HG03196 (cell line): ENCODE data around the gene NTHL1.

Experiments
- ATAC-seq: cut with Tn5 transposase; IDR thresholded peaks from one replicate; pipeline ENCODE4 v1.9.1; 2021; ENCODE audit not compliant: unreplicated experiment

The NTHL1 gene

DNA sequence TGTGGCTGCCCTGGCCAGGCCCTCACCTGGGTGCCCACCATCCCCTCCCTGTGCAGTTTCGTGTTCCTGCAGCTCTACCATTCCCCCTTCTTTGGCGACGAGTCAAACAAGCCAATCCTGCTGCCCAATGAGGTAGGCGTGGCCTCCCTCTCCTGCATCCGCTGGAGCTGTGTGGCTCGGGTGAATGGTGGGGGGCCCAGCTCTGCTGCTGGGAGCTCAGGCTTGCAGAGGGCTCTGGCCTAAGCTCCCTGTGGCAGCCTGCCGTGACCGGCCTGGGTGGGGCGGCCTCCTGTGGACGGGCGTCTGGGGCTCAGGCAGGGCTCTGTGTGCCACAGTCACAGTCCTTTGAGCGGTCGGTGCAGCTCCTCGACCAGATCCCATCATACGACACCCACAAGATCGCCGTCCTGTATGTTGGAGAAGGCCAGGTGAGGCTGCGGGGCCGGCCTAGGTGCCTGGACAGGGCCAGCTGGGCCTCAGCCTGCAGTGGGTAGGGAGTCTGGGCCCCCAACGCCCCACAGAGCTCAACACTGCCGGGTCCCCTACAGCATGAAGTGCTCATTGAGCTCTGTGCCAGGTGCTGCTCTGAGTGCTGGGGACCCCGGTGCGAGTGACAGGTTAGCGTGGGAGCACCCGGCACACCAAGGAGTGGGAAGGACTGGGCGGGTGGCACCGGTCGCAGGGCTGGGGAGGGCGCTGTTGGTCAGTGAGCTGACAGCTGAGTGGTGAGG, 37.4 kb upstream of the NTHL1 start:
- ATAC-seq, result no peak

- ATAC-seq, result no peak
Measured at GRCh38 chr16:2083876-2084780, 36.5 kb upstream of the NTHL1 start.

- no peak for ATAC-seq
Measured at GRCh38 chr16:2083409-2083808, 35.8 kb upstream of the NTHL1 start.

DNA sequence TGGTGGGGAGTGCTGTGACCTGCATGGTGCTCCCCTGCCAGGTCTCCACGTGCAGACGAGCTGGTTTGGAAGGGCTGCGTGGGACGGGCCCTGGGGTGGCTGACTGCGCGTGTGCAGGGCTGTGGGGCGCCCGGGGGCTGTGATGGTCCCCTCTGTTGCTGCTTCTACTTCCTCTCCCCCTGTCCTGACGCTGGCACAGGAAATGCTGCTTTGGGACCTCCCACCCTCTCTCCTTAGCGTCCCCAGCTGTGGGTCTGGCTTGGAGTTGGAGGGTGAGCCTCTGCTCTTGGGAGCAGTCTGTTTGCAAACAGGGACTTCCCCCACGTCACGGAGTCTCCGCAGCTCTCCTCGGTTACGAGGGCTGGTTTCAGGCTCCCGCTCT, 35.3 kb upstream of the NTHL1 start:
- no peak for ATAC-seq

DNA sequence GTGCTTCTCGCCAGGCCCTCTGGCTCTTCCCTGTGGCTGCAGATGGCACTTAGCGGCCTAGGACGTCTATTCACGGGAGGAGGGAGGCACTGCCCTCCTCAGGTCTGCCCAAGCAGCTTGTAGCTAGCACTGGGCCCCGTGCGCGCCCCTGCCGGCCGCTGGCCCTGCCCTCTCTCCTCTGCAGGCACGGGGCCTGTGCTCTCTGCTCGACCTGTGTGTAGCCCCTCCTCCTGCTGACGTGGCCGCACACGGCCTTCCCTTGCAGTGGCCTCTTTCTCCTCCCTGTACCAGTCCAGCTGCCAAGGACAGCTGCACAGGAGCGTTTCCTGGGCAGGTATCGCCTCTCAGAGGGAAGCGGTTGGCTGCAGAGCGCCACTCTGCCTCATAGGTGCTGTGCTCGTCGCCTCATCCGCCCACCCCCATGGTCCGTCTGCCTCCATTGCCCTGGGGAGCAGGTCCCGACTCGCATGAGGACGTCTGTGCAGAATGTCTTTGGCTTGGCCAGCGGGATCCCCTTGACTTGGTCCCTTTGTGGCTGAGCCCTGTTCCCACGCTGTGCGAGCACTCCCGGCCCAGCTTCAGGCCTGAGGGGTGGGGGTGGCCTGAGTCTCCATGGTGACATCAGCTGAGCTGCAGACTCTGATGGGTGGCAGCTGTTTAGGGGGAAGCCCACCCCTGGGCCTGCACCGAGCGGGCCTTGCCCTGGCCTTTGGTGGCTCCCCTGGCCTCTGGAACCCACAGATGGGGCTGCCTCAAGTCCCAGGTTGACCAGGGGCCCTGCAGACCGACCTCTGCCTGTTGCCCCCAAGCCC, 34.7 kb upstream of the NTHL1 start:
- ATAC-seq, result no peak

DNA sequence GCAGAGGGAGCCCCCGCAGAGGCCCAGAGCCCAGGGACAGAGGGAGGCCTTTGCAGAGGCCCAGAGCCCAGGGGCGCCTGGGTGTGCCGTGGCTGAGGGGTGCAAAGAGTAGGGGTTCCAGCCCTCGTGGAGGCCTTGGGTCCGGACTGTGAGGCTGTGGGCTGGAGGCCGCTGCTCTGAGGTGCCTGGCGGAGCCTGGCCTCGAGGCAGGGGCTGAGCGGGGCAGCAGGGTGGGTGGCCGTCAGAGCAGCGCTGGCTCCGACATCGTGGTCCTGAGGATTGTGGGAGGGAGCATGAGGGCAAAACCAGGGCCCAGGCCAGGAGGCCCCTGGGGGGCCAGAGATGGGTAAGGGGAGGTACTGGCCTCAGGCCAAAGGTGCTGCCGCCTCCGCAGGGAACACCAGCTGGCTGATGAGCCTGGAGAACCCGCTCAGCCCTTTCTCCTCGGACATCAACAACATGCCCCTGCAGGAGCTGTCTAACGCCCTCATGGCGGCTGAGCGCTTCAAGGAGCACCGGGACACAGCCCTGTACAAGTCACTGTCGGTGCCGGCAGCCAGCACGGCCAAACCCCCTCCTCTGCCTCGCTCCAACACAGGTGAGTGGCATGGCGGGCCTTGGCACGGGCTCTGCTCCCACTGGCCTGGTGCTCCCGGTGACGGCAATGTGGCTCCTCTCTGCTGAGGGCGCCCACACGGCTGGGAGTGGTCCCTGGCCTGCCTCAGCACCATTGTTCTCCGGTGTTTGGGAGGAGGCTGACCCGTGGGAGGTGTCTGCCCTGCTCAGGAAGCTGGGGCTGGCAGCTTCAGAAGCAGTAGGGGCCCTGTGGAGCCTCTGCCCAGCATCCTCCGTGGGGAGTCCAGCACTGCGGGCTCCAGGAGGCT, 33.8 kb upstream of the NTHL1 start:
- no peak for ATAC-seq

DNA sequence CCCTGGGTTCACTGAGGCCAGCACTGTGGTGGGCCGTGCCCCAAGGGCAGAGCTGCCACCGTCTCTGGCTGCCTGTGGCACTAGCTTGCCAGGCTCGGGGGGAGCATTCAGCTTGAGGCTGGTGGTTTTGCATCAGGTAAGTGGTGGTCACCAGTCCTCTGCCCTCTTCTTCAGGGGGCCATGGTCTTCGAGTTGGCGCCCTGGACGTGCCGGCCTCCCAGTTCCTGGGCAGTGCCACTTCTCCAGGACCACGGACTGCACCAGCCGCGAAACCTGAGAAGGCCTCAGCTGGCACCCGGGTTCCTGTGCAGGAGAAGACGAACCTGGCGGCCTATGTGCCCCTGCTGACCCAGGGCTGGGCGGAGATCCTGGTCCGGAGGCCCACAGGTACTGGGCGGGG, 32.4 kb upstream of the NTHL1 start:
- no peak for ATAC-seq

DNA sequence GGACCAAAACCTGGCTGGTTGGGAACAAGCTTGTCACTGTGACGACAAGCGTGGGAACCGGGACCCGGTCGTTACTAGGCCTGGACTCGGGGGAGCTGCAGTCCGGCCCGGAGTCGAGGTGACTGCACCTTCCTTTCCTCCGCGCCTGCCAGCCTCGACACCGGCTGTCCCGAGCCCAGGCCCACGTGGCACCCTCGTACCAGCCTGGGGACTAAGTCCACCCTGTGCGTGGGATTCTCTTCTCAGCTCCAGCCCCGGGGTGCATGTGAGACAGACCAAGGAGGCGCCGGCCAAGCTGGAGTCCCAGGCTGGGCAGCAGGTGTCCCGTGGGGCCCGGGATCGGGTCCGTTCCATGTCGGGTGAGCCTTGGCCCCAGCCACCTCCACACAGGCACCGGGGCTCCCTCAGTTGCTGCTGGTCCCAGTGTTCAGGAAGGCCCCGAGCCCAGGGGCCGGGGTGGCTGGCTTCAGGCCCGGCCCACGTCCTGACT, 31.7 kb upstream of the NTHL1 start:
- no peak for ATAC-seq

- ATAC-seq, result no peak
Measured at GRCh38 chr16:2078691-2079090, 31.1 kb upstream of the NTHL1 start.

DNA sequence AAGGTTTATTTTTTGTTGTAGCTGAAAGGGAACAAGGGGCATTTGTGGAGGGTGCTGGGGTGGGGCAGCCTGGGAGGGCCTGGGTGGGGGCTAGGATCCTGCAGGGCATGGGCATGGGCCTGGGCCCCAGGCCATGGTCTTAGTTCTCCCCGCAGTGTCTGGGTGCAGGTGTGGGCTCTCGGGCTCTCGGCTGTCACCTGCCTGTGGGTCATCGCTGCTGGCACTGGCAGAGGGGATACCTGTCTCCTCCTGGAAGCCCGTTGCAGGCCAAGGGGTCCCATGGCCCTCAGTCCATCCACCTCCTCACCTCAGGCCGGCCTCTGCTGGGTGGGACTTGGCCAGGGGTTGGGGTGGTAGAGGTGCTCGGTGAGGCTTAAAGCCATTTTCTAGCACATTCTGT, 30.5 kb upstream of the NTHL1 start:
- no peak for ATAC-seq

DNA sequence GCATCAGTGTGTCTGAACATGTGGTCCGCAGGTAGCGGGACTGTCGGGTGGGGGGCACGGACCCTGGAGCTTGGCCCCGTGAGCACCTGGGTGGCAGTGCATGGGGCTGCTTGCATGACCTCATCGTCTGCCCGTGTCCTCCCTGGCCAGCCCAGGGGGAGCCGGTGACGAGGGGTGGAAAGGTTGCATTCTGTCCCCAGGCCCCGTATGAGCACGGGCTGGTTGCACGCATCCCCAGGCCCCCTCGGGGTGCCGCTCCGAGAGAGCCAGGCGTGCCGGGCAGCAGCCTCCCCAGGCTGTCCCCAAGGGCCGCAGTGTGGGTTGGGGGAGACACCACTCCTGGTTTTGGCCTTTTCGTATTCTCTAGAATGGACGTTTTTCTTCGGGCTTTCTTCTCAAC, 30.1 kb upstream of the NTHL1 start:
- no peak for ATAC-seq

DNA sequence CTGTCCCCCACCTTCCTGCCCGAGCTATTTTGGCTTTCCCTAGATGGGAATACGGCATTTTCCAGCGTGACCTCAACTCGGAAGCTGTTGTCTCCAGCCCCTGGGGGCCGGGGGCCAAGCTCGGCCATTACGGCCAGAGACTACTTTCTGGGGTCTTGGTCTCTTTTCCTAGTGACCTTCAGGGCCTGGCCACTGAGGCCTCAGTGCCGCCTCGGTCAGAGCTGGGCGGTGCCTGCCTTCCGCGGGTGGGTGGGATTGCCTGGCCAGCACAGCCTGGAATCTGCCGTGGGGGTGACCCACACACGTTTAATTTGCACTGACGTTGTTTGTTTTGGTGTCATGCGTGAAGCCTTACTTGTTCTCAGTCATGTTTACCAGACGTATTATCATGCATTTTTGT, 29.4 kb upstream of the NTHL1 start:
- no peak for ATAC-seq

GRCh38 chr16:2076072-2076865, 28.6 kb upstream of the NTHL1 start:
- no peak for ATAC-seq

DNA sequence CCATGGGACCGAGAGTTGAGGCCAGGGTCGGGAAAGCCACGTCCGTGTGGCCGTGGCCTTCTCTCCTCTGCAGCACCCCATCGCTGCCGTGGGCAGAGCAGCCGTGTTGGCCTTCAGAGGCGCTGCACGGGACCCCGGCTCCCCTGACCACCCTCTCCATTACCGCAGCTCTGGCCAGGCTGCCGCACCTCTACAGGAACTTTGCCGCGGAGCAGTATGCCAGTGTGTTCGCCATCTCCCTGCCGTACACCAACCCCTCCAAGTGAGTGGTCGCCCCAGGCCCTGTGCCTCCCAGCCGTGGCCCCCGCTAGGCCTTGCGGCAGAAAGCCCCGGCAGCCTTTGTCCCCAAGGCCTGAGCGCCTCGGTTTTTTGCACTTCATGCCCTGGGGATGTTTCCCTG, 28.0 kb upstream of the NTHL1 start:
- no peak for ATAC-seq

GRCh38 chr16:2074071-2074470, 26.4 kb upstream of the NTHL1 start:
- ATAC-seq, result no peak

- no peak for ATAC-seq
Measured at GRCh38 chr16:2072926-2073325, 25.3 kb upstream of the NTHL1 start.

- no peak for ATAC-seq
Measured at GRCh38 chr16:2071454-2072202, 24.0 kb upstream of the NTHL1 start.

DNA sequence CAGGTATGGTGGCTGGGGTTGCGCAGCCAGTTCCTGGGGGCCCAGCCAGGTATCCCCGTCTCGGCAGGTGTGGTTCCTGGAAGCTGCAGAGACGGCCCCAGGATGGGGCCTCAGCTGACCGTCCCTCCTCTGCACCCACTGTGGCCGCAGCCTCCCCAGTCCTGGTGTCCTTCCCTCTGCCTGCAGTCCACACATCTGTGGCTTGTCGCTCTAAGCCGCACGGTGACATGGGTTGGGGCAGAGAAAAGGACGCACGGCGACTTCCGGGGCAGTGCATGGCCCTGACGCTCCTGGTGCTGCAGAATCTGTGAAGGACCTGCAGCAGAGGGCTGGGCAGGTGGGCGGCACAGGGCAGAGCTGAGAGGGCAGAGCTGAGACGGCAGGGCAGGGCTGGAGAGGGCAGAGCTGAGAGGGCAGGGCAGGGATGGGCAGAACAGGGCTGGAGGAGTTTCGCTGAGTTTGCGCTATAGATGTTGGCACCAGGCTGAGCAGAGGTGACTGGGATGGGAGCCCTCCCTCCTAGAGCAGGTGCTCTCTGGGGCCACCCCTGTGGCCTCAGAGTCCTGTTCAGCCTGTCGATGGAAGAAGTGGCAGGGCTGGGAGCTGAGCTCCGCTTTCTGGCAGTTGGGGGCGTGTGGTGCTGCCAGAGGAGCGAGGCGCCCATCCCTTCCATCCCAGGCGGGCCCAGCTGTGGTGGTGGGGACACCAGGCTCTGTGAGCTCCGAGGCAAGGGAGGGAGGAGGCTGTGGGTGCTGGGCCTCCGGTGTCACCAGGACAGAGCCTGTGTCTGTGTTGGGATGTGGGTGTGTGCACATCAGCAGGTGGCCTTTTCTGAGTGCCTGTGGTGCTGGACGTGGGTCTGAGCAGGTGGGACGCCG, 23.2 kb upstream of the NTHL1 start:
- no peak for ATAC-seq
